ENCODE results near the gene AFAP1L1.
A peak's percentile ranks its signal among the peaks of the same experiment; 100 is the strongest.

Gene AFAP1L1

DNA sequence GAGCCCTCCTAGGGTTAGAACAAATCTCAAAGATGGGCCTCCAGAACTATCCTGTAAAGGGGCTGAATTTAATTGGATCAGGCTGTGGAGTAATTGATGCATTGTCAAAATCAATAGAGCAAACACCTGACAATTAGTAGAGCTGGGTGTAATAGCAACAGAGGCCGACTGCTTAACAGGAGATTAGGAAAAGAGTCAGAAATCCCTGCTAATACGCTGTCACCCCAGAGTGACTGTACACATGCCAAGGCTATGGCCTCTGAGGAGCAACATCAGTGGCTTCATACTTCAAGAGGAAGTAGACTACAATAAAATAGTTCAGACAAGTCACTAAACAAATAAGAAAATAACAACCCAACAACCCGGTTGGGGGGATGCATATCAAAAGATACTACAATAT lies 55.0 kb downstream of the AFAP1L1 start:
- no peaks in the 10 kb centered on the region for H3K27me3 ChIP-seq (ENCODE audit: control insufficient read depth, insufficient read depth, low read length)
- no peak overlapping the region for H3K9ac ChIP-seq (ENCODE audit: low read length)
- H3K4me3 ChIP-seq (ENCODE audit: low read length) = no peak overlapping the region
- no peak overlapping the region for H3K27ac ChIP-seq (ENCODE audit: low read depth, low read length)
- no peaks in the 10 kb centered on the region for H3K4me1 ChIP-seq (ENCODE audit: control insufficient read depth, insufficient read depth, low read length)
- H3K36me3 ChIP-seq (ENCODE audit: control insufficient read depth, insufficient read depth, low read length) = no peaks in the 10 kb centered on the region

DNA sequence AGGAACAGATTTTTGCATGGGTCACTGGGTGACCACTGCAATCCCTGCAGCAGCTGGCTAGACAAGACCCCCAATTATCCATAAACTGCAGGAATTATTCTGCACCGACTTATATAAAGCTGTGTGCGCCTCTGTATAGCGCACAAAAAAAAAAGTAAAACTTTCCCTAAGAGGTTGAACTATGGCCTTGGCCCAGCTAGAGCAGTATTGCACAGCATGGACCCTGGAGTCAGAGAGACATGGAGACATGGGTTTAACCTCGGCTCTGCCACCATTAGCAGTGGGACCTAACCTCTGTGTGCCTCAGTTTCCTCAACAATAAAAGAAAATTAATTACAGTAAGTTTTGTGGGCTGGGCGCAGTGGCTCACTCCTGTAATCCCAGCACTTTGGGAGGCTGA lies 56.5 kb downstream of the AFAP1L1 start:
- no peaks in the 10 kb centered on the region for H3K36me3 ChIP-seq (ENCODE audit: control insufficient read depth, insufficient read depth, low read length)

DNA sequence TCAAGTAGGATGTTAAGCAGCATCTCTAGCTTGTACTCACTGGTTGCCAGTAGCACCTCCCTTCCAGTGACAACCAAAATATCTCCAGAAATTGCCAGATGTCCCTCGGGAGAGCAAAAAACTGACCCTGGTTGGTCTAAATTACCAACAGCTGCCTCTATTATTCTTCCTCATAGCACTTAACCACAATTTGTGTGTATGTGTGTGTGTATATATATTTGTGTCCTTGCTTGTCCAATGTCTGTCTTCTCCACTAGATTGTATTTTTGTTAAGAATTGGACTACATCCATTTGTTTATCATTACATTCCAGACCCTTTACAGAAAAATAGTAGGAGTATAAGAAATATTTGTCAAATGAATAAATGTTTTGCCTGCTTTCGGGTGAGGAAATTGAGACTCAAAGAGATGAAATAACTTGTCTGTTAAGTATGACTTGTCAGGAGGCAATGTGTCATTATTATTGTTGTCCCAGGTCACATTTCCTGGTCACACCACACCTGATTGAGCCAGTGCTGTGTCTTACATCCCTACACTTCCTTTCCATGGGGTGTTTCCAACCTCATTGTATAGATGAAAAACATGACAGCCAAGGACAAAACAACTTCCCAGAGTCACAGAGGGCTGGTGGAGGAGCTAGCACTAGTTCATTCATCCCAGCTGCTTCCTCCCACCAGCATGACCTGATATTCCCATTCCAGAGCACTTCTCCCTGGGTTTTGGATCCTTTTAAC lies 62.2 kb downstream of the AFAP1L1 start:
- H3K27ac ChIP-seq (ENCODE audit: low read depth, low read length) = no peak overlapping the region
- H3K4me1 ChIP-seq (ENCODE audit: control insufficient read depth, insufficient read depth, low read length) = no peaks in the 10 kb centered on the region
- H3K27me3 ChIP-seq (ENCODE audit: control insufficient read depth, insufficient read depth, low read length) = no peaks in the 10 kb centered on the region

More for the DNA sequence above, 56.5 kb downstream of the AFAP1L1 start:
- Histone ChIP-seq H3K4me1 (ENCODE audit: control insufficient read depth, insufficient read depth, low read length) (no peaks in the 10 kb centered on the region), H3K9ac (ENCODE audit: low read length) (no peak overlapping the region), H3K27ac (ENCODE audit: low read depth, low read length) (no peak overlapping the region), H3K27me3 (ENCODE audit: control insufficient read depth, insufficient read depth, low read length) (no peaks in the 10 kb centered on the region), H3K4me3 (ENCODE audit: low read length) (no peak overlapping the region)

DNA sequence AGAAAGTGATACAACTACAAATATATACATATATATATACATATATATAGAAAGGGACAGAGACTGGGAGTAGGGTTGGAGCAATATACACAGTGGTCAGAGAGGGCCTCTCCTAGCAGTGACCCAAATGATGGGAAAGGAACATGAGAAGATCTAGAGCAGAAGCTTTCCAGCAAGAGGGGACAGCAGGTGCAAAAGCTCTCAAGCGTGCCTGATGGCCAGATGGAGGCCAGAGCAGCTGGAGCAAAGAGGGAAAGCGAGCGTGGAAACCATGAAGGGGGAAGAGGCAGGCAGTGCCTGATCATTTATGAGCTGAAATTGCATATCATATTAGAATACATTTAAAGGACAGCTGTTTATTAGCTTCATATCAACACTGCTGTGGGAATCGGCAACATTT lies 66.1 kb downstream of the AFAP1L1 start:
- no peak overlapping the region for H3K9ac ChIP-seq (ENCODE audit: low read length)
- H3K27me3 ChIP-seq (ENCODE audit: control insufficient read depth, insufficient read depth, low read length) = no peaks in the 10 kb centered on the region
- H3K27ac ChIP-seq (ENCODE audit: low read depth, low read length) = no peak overlapping the region
- no peaks in the 10 kb centered on the region for H3K4me1 ChIP-seq (ENCODE audit: control insufficient read depth, insufficient read depth, low read length)
- no peaks in the 10 kb centered on the region for H3K36me3 ChIP-seq (ENCODE audit: control insufficient read depth, insufficient read depth, low read length)
- no peak overlapping the region for H3K4me3 ChIP-seq (ENCODE audit: low read length)

More for the DNA sequence above, 62.2 kb downstream of the AFAP1L1 start:
- Histone ChIP-seq H3K9ac (ENCODE audit: low read length) (no peak overlapping the region), H3K36me3 (ENCODE audit: control insufficient read depth, insufficient read depth, low read length) (no peaks in the 10 kb centered on the region), H3K4me3 (ENCODE audit: low read length) (no peak overlapping the region)

DNA sequence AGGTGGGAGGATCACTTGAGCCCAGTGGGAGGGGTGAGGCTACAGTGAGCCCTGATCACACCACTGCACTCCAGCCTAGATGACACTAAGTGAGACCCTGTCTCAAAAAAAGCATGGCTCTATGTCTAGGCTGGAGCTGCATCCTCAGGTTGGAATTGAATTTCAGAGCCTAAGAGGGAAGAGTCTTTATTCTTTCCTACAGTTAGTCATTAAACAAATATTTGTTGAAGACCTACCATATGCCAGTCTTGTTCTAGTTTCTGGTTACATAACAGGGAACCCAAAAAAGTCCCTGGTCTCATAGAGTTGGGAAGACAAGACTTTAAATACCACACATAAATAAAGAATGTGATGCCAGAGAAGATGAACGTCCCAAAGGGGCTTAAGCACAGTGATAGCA lies 66.7 kb downstream of the AFAP1L1 start:
- no peak overlapping the region for H3K4me3 ChIP-seq (ENCODE audit: low read length)
- H3K9ac ChIP-seq (ENCODE audit: low read length) = no peak overlapping the region
- H3K36me3 ChIP-seq (ENCODE audit: control insufficient read depth, insufficient read depth, low read length) = no peaks in the 10 kb centered on the region
- H3K27ac ChIP-seq (ENCODE audit: low read depth, low read length) = no peak overlapping the region
- H3K27me3 ChIP-seq (ENCODE audit: control insufficient read depth, insufficient read depth, low read length) = no peaks in the 10 kb centered on the region
- H3K4me1 ChIP-seq (ENCODE audit: control insufficient read depth, insufficient read depth, low read length) = no peaks in the 10 kb centered on the region

DNA sequence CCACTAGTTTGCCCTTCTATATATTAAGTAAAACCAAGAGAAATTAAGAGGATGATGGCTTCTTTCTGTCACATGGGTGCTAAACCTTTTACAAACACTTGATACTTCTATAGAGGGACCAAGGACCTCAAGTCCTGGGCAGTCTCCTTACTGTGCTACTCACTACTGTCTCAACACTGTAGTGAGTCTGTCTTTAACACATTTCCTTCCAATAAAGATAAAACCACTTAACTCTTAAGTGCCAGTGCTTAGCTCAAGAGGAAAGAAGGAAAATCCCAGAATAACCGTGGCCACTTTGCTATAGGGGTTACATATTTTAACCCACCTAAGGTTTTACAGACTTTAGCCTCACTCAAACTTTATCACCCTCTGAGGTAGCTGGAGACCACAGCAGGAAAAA lies 69.3 kb downstream of the AFAP1L1 start:
- no peaks in the 10 kb centered on the region for H3K36me3 ChIP-seq (ENCODE audit: control insufficient read depth, insufficient read depth, low read length)
- H3K27ac ChIP-seq (ENCODE audit: low read depth, low read length) = no peak overlapping the region
- H3K4me1 ChIP-seq (ENCODE audit: control insufficient read depth, insufficient read depth, low read length) = peaks cover 3% of the 10 kb centered on the region

DNA sequence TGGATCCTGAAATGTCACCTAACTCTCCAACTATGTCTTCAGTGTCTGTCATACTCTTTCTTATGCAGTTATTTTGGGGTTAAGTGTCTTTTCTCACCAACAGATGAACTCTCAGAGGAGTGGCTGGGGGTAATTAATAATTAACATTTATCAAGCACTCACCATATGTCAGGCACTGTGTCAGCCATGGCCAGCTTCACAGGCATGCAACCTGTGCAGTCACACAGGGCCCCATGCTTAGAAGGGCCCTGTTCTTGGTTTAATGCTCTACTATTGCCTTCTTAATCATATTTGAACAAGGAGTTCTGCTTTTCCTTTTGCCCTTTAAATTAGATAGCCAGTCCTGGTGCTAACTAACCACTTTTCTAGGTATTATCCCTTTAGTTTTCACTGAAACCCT lies 70.2 kb downstream of the AFAP1L1 start:
- Histone ChIP-seq H3K9ac (ENCODE audit: low read length) (no peak overlapping the region), H3K27ac (ENCODE audit: low read depth, low read length) (no peak overlapping the region), H3K36me3 (ENCODE audit: control insufficient read depth, insufficient read depth, low read length) (no peaks in the 10 kb centered on the region), H3K27me3 (ENCODE audit: control insufficient read depth, insufficient read depth, low read length) (no peaks in the 10 kb centered on the region), H3K4me1 (ENCODE audit: control insufficient read depth, insufficient read depth, low read length) (peaks cover 7% of the 10 kb centered on the region), H3K4me3 (ENCODE audit: low read length) (no peak overlapping the region)

More for the DNA sequence above, 69.3 kb downstream of the AFAP1L1 start:
- no peak overlapping the region for H3K9ac ChIP-seq (ENCODE audit: low read length)
- H3K4me3 ChIP-seq (ENCODE audit: low read length) = no peak overlapping the region
- no peaks in the 10 kb centered on the region for H3K27me3 ChIP-seq (ENCODE audit: control insufficient read depth, insufficient read depth, low read length)

DNA sequence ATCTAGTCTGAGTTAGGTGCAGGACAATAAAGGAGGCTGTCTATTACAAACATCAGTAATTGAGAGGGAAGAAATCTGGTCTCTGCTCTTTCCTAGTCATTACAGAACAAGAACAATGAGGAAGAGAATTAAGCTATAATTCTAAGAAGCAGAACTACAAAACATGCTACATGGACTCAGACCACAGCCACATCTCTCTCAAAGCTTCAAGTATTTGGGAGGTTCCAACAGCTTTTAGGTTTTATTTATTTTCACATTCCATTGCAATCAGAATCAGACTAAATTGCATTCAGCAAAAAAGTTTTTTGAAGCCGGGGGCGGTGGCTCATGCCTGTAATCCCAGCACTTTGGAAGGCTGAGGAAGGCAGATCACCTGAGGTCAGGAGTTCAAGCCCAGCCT lies 72.5 kb downstream of the AFAP1L1 start:
- Histone ChIP-seq H3K27ac (ENCODE audit: low read depth, low read length) (no peak overlapping the region), H3K9ac (ENCODE audit: low read length) (no peak overlapping the region), H3K4me3 (ENCODE audit: low read length) (no peak overlapping the region), H3K36me3 (ENCODE audit: control insufficient read depth, insufficient read depth, low read length) (peaks cover 5% of the 10 kb centered on the region), H3K4me1 (ENCODE audit: control insufficient read depth, insufficient read depth, low read length) (peaks cover 7% of the 10 kb centered on the region), H3K27me3 (ENCODE audit: control insufficient read depth, insufficient read depth, low read length) (no peaks in the 10 kb centered on the region)

DNA sequence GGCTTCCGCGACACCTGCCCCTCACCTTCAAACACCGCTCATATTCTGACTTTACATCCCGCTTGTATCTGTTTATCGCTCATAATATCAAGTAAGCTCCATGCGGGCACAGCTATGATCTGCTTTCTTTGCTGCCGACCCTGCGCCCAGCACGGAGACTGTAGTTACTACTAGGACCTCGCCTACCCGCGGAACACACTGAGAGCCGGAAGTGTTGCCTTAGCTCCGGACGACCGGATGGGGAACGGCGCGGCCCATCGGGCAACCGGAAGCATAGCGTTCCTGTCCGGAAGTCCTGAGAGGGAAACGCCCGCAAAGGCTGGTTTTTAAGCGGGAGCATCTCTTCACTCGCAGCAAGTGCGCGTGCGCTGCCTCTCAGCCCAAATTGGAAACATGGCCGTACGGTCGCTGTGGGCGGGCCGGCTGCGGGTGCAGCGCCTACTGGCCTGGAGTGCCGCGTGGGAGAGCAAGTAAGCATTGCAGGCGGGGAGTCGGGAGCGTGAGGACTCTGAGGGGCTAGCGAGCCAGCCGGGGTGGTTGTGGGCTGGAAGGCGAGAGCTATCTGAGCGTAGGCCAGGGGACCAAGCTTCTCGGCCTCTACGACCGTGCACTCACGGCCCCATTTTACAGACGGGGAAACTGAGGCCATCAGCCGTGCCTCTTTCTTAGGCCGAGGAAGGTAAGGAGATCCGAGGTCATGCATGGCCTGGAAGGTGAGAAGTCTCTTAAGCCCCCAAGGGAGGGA lies 73.7 kb downstream of the AFAP1L1 start, which contains the start of gene GRPEL2:
GRPEL2 (plus strand) TSS at position 353 of the 745 bp plus-strand sequence; CDS start at position 394, 41 bp downstream.
- Histone ChIP-seq H3K9ac (ENCODE audit: low read length) (peak within 1 kb of the TSS; percentile 70), H3K4me1 (ENCODE audit: control insufficient read depth, insufficient read depth, low read length) (peaks cover 7% of the 10 kb centered on the region), H3K27me3 (ENCODE audit: control insufficient read depth, insufficient read depth, low read length) (no peaks in the 10 kb centered on the region), H3K4me3 (ENCODE audit: low read length) (peak within 1 kb of the TSS; percentile 97), H3K27ac (ENCODE audit: low read depth, low read length) (peak within 1 kb of the TSS; percentile 83), H3K36me3 (ENCODE audit: control insufficient read depth, insufficient read depth, low read length) (peaks cover 12% of the 10 kb centered on the region)

DNA sequence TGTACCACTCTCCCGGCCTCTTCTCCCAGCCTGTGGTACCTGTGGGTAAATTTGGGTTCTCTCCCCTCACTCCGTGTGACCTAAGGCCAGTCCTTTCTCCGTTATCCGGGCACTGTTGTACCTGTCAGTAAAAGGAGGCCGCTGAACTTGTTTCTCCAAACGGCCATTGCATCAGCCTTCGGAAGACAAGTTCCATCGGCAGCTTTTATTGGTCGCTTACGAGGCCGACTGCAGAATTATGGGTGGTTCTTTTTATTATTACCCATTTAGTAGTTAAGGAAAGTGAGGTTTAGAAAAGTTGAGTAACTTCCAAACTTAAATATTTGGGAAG lies 74.2 kb downstream of the AFAP1L1 start:
- H3K27me3 ChIP-seq (ENCODE audit: control insufficient read depth, insufficient read depth, low read length) = no peaks in the 10 kb centered on the region
- H3K9ac ChIP-seq (ENCODE audit: low read length) = peak overlapping the region; percentile 70
- peak overlapping the region; percentile 97 for H3K4me3 ChIP-seq (ENCODE audit: low read length)
- peak overlapping the region; percentile 83 for H3K27ac ChIP-seq (ENCODE audit: low read depth, low read length)
- H3K36me3 ChIP-seq (ENCODE audit: control insufficient read depth, insufficient read depth, low read length) = peaks cover 17% of the 10 kb centered on the region
- H3K4me1 ChIP-seq (ENCODE audit: control insufficient read depth, insufficient read depth, low read length) = peaks cover 7% of the 10 kb centered on the region

DNA sequence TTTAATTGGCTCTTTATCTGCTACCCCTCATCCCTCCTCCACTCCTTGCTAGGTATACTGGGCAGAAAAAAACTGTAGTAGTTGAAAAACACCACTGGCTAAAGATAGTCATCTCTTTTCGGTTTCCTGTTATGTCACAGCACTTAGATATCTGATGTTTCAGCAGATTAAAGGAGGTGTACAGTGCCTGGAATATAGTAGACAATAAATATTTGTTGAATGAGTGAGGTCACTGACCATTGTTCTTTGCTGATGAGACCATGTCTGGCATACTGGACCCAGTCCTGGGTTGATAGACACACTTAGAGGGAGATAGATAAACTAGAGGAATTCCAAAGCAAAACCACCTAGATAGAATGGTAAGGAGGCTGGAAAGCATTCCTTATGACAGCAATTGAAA lies 76.9 kb downstream of the AFAP1L1 start:
- Histone ChIP-seq H3K36me3 (ENCODE audit: control insufficient read depth, insufficient read depth, low read length) (peaks cover 23% of the 10 kb centered on the region), H3K9ac (ENCODE audit: low read length) (no peak overlapping the region), H3K27ac (ENCODE audit: low read depth, low read length) (no peak overlapping the region), H3K4me1 (ENCODE audit: control insufficient read depth, insufficient read depth, low read length) (peaks cover 7% of the 10 kb centered on the region), H3K4me3 (ENCODE audit: low read length) (no peak overlapping the region), H3K27me3 (ENCODE audit: control insufficient read depth, insufficient read depth, low read length) (no peaks in the 10 kb centered on the region)

DNA sequence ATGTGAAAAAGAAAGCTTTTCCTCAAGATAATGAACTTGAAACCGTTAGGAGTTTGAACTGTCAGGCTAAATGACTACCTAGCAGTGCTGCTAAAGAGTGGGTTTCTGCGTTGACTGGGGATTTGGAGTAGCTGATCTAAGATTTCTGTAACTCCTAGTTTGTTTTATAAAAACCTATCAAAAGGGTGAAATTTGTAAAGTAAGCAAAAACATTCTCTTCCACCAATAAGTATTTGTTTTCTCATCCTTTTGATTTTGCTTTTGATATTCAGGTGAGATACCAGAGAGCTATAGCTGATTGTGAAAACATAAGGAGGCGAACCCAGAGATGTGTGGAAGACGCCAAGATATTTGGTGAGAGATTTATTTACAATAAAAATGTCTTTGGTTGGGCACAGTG lies 77.7 kb downstream of the AFAP1L1 start:
- Histone ChIP-seq H3K36me3 (ENCODE audit: control insufficient read depth, insufficient read depth, low read length) (peaks cover 23% of the 10 kb centered on the region), H3K9ac (ENCODE audit: low read length) (no peak overlapping the region), H3K27me3 (ENCODE audit: control insufficient read depth, insufficient read depth, low read length) (no peaks in the 10 kb centered on the region), H3K27ac (ENCODE audit: low read depth, low read length) (no peak overlapping the region), H3K4me3 (ENCODE audit: low read length) (no peak overlapping the region), H3K4me1 (ENCODE audit: control insufficient read depth, insufficient read depth, low read length) (peaks cover 7% of the 10 kb centered on the region)

DNA sequence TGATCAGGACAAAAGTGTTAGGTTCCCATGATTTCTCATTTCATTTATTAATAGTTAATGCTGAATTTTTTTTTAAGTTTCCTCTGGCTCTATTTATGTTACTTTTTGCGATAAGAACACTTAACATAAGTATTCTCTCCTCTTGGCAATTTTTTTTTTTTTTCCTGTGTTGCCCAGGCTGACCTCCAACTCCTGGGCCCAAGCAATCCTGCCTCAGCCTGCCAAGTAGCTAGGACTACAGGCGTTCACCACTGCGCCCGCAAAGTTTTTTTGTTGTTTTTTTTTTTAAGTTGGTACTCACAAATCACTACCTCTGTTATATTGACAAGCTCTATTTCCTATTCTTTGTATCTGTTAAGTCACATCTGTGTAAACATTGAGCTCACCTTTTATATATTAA lies 80.5 kb downstream of the AFAP1L1 start:
- no peak overlapping the region for H3K4me3 ChIP-seq (ENCODE audit: low read length)
- H3K9ac ChIP-seq (ENCODE audit: low read length) = no peak overlapping the region
- peaks cover 23% of the 10 kb centered on the region for H3K36me3 ChIP-seq (ENCODE audit: control insufficient read depth, insufficient read depth, low read length)
- no peaks in the 10 kb centered on the region for H3K27me3 ChIP-seq (ENCODE audit: control insufficient read depth, insufficient read depth, low read length)
- no peak overlapping the region for H3K27ac ChIP-seq (ENCODE audit: low read depth, low read length)
- H3K4me1 ChIP-seq (ENCODE audit: control insufficient read depth, insufficient read depth, low read length) = no peaks in the 10 kb centered on the region

All from rectal smooth muscle tissue (tissue), 1 donor.